HG02870 (cell line): ENCODE data around the gene MASP1.
"Not testable (repeated sequence)": the region's sequence is repeated elsewhere in the genome, so short reads cannot be mapped to it uniquely, and the experiment has no call there.

Experiments
- ATAC-seq: cut with Tn5 transposase; IDR thresholded peaks from one replicate; pipeline ENCODE4 v1.9.1; 2021; ENCODE audit warnings: mild to moderate bottlenecking, moderate library complexity; ENCODE audit not compliant: unreplicated experiment

The MASP1 gene

GRCh38 chr3:187267306-187267705, 24.2 kb downstream of the MASP1 start:
- ATAC-seq: no peak

GRCh38 chr3:187266691-187267090, 24.8 kb downstream of the MASP1 start:
- no peak for ATAC-seq

GRCh38 chr3:187265461-187265955, 26.0 kb downstream of the MASP1 start:
- no peak for ATAC-seq

- no peak for ATAC-seq
Observed at GRCh38 chr3:187264911-187265310, 26.6 kb downstream of the MASP1 start.

GRCh38 chr3:187264021-187264420, 27.5 kb downstream of the MASP1 start:
- no peak for ATAC-seq

GRCh38 chr3:187263270-187263669, 28.3 kb downstream of the MASP1 start:
- no peak for ATAC-seq

- ATAC-seq: no peak
Observed at GRCh38 chr3:187262360-187262759, 29.2 kb downstream of the MASP1 start.

- no peak for ATAC-seq
Observed at GRCh38 chr3:187261541-187261969, 30.0 kb downstream of the MASP1 start.

GRCh38 chr3:187259171-187259570, 32.4 kb downstream of the MASP1 start:
- ATAC-seq: no peak

GRCh38 chr3:187257992-187258692, 33.4 kb downstream of the MASP1 start:
- no peak for ATAC-seq

GRCh38 chr3:187257471-187257870, 34.1 kb downstream of the MASP1 start:
- ATAC-seq: no peak

- no peak for ATAC-seq
Observed at GRCh38 chr3:187256051-187256616, 35.4 kb downstream of the MASP1 start.

GRCh38 chr3:187255314-187255713, 36.2 kb downstream of the MASP1 start:
- no peak for ATAC-seq

- no peak for ATAC-seq
Observed at GRCh38 chr3:187252311-187252710, 39.2 kb downstream of the MASP1 start.

GRCh38 chr3:187251599-187251998, 39.9 kb downstream of the MASP1 start:
- ATAC-seq: no peak

- ATAC-seq: no peak
Observed at GRCh38 chr3:187247398-187247797, 44.1 kb downstream of the MASP1 start.

GRCh38 chr3:187243933-187244524, 47.5 kb downstream of the MASP1 start:
- ATAC-seq: no peak

- ATAC-seq: no peak
Observed at GRCh38 chr3:187242900-187243299, 48.6 kb downstream of the MASP1 start.

GRCh38 chr3:187242435-187242834, 49.1 kb downstream of the MASP1 start:
- ATAC-seq: no peak

- ATAC-seq: not testable (repeated sequence)
Observed at GRCh38 chr3:187238835-187239234, 52.7 kb downstream of the MASP1 start.

GRCh38 chr3:187238239-187238638, 53.3 kb downstream of the MASP1 start:
- no peak for ATAC-seq

- ATAC-seq: no peak
Observed at GRCh38 chr3:187237741-187238140, 53.8 kb downstream of the MASP1 start.
